ENCODE results near the gene COL4A2. TPM values are rescaled to one million over a fixed set of nuclear protein-coding genes. Genes with fewer than 3 reads are reported as not detected.

Gene COL4A2
- total and polyA plus RNA-seq, 8 donors, result 18.4 to 130 (median 43.8) TPM

- H3K36me3 ChIP-seq, result no peaks in the 10 kb centered on the region
- no peak overlapping the region for H3K4me3 ChIP-seq
- ATAC-seq, result no peak
- no peak overlapping the region for H3K27ac ChIP-seq
- intact Hi-C loops (cut with DNase I), result no loop called here
- H3K9me3 ChIP-seq, result no peaks in the 10 kb centered on the region
- H3K4me1 ChIP-seq, result no peaks in the 10 kb centered on the region
- DNase-seq, result no peak
- no peaks in the 10 kb centered on the region for H3K27me3 ChIP-seq
- no peak for FAIRE-seq
- TF ChIP-seq CTCF (IDR thresholded peaks at IDR 0.05), result no peak
- 54 to 62% methylated on average over 11 of the region's 11 CpGs for WGBS, 2 donors
Measured at GRCh38 chr13:110360598-110360997, 53.5 kb downstream of the COL4A2 start.

GRCh38 chr13:110361365-110361911, 54.4 kb downstream of the COL4A2 start:
- DNase-seq (no peak), FAIRE-seq (no peak), ATAC-seq (peak in 3 of 4 donors; percentile 44 to 64 (median 53))
- H3K4me1 ChIP-seq, result no peaks in the 10 kb centered on the region
- intact Hi-C loops (cut with DNase I), result no loop called here
- 54 to 62% methylated on average over 10 of the region's 10 CpGs for WGBS, 2 donors
- no peak for TF ChIP-seq CTCF (IDR thresholded peaks at IDR 0.05)
- H3K4me3 ChIP-seq, result no peak overlapping the region
- H3K36me3 ChIP-seq, result no peaks in the 10 kb centered on the region
- no peak overlapping the region for H3K27ac ChIP-seq
- no peaks in the 10 kb centered on the region for H3K27me3 ChIP-seq
- no peaks in the 10 kb centered on the region for H3K9me3 ChIP-seq

- intact Hi-C loops (cut with DNase I), result no loop called here
- ATAC-seq (no peak), DNase-seq (no peak), FAIRE-seq (no peak)
- 70 to 82% methylated on average over 8 of the region's 8 CpGs for WGBS, 2 donors
- H3K4me1 ChIP-seq, result no peaks in the 10 kb centered on the region
- H3K4me3 ChIP-seq, result no peak overlapping the region
- H3K27me3 ChIP-seq, result no peaks in the 10 kb centered on the region
- no peak overlapping the region for H3K27ac ChIP-seq
- TF ChIP-seq CTCF (IDR thresholded peaks at IDR 0.05), result no peak
- no peaks in the 10 kb centered on the region for H3K9me3 ChIP-seq
- no peaks in the 10 kb centered on the region for H3K36me3 ChIP-seq
Measured at GRCh38 chr13:110363010-110363409, 55.9 kb downstream of the COL4A2 start.

GRCh38 chr13:110364081-110364480, 57.0 kb downstream of the COL4A2 start:
- intact Hi-C loops (cut with DNase I), result no loop called here
- Histone ChIP-seq H3K4me1 (no peaks in the 10 kb centered on the region), H3K9me3 (no peaks in the 10 kb centered on the region), H3K27me3 (no peaks in the 10 kb centered on the region), H3K27ac (no peak overlapping the region), H3K4me3 (no peak overlapping the region), H3K36me3 (no peaks in the 10 kb centered on the region)
- 65 to 75% methylated on average over 5 of the region's 5 CpGs for WGBS, 2 donors
- ATAC-seq (no peak), DNase-seq (no peak), FAIRE-seq (no peak)
- no peak for TF ChIP-seq CTCF (IDR thresholded peaks at IDR 0.05)

- H3K27ac ChIP-seq, result no peak overlapping the region
- 81 to 88% methylated on average over 3 of the region's 3 CpGs for WGBS, 2 donors
Measured at GRCh38 chr13:110365876-110366275, 58.8 kb downstream of the COL4A2 start.

More at GRCh38 chr13:110365876-110366275, 58.8 kb downstream of the COL4A2 start:
- FAIRE-seq (no peak), ATAC-seq (no peak), DNase-seq (no peak)
- H3K4me1 ChIP-seq, result no peaks in the 10 kb centered on the region
- TF ChIP-seq CTCF (IDR thresholded peaks at IDR 0.05), result no peak
- H3K9me3 ChIP-seq, result no peaks in the 10 kb centered on the region
- H3K4me3 ChIP-seq, result no peak overlapping the region
- intact Hi-C loops (cut with DNase I), result no loop called here
- H3K27me3 ChIP-seq, result no peaks in the 10 kb centered on the region
- no peaks in the 10 kb centered on the region for H3K36me3 ChIP-seq

Data from pancreas (tissue), 10 donors.